Ishikawa (cell line): ENCODE results near the gene WDR81.

Experiments used
- CEBPB ChIP-seq: IDR thresholded peaks from 2 replicates; pipeline ENCODE4 v1.6.1; 2012
- CREB1 ChIP-seq: IDR thresholded peaks from 2 replicates; pipeline ENCODE4 v1.6.1; 2012; ENCODE audit warnings: low read depth
- EGR1 ChIP-seq: IDR thresholded peaks from 2 replicates; pipeline ENCODE4 v1.6.1; 2012
- EP300 ChIP-seq: IDR thresholded peaks from 2 replicates; pipeline ENCODE4 v1.6.1; 2012; ENCODE audit warnings: borderline replicate concordance
- FOXM1 ChIP-seq: IDR thresholded peaks from 2 replicates; pipeline ENCODE4 v1.6.1; 2012; ENCODE audit warnings: low read depth, borderline replicate concordance
- NFIC ChIP-seq: IDR thresholded peaks from 2 replicates; pipeline ENCODE4 v1.6.1; 2012
- RAD21 ChIP-seq: IDR thresholded peaks from 2 replicates; pipeline ENCODE4 v1.6.1; 2012; ENCODE audit warnings: low read depth
- TAF1 ChIP-seq: IDR thresholded peaks from 2 replicates; pipeline ENCODE4 v1.6.1; 2012; ENCODE audit warnings: low read depth, mild to moderate bottlenecking
- TEAD4 ChIP-seq: IDR thresholded peaks from 2 replicates; pipeline ENCODE4 v1.6.1; 2012
- YY1 ChIP-seq: IDR thresholded peaks from 2 replicates; pipeline ENCODE4 v1.6.1; 2012; ENCODE audit warnings: low read depth
- ZBTB7A ChIP-seq: IDR thresholded peaks from 2 replicates; pipeline ENCODE4 v1.6.1; 2012; ENCODE audit warnings: low read depth
- TF ChIP-seq, protein P1 (sequence below): IDR thresholded peaks from 2 replicates; pipeline ENCODE4 v1.6.1; 2012
- TF ChIP-seq, protein P2 (sequence below): IDR thresholded peaks from 2 replicates; pipeline ENCODE4 v1.6.1; 2012; ENCODE audit warnings: low read depth, mild to moderate bottlenecking
- TF ChIP-seq, protein P3 (sequence below): IDR thresholded peaks from 2 replicates; pipeline ENCODE4 v1.6.1; 2012

DNA sequence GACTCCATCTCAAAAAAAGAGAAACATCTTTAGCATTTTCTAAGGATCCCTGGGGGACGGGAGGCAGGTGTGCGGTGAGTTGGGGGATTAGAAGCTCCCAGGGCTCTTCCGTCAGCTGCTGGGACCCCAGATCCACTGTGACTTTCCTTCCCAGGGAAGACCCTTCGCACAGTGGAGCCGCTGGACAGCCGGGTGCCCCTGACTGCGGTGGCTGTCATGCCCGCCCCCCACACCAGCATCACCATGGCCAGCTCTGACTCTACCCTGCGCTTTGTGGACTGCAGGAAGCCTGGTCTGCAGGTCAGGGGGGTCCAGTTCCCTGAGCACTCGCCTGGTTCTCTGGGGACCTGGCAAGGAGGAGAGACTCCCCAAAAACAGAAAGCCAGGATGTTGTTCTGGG is 10.9 kb downstream of the WDR81 start:
- TF ChIP-seq ZBTB7A (no peak), CEBPB (no peak), NFIC (no peak), RAD21 (no peak), EP300 (no peak), FOXM1 (no peak), CREB1 (no peak), TEAD4 (no peak), EGR1 (no peak), TAF1 (no peak), YY1 (no peak)
- TF ChIP-seq, protein P1, sequence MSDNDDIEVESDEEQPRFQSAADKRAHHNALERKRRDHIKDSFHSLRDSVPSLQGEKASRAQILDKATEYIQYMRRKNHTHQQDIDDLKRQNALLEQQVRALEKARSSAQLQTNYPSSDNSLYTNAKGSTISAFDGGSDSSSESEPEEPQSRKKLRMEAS: no peak
- TF ChIP-seq, protein P2, sequence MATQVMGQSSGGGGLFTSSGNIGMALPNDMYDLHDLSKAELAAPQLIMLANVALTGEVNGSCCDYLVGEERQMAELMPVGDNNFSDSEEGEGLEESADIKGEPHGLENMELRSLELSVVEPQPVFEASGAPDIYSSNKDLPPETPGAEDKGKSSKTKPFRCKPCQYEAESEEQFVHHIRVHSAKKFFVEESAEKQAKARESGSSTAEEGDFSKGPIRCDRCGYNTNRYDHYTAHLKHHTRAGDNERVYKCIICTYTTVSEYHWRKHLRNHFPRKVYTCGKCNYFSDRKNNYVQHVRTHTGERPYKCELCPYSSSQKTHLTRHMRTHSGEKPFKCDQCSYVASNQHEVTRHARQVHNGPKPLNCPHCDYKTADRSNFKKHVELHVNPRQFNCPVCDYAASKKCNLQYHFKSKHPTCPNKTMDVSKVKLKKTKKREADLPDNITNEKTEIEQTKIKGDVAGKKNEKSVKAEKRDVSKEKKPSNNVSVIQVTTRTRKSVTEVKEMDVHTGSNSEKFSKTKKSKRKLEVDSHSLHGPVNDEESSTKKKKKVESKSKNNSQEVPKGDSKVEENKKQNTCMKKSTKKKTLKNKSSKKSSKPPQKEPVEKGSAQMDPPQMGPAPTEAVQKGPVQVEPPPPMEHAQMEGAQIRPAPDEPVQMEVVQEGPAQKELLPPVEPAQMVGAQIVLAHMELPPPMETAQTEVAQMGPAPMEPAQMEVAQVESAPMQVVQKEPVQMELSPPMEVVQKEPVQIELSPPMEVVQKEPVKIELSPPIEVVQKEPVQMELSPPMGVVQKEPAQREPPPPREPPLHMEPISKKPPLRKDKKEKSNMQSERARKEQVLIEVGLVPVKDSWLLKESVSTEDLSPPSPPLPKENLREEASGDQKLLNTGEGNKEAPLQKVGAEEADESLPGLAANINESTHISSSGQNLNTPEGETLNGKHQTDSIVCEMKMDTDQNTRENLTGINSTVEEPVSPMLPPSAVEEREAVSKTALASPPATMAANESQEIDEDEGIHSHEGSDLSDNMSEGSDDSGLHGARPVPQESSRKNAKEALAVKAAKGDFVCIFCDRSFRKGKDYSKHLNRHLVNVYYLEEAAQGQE: no peak
- TF ChIP-seq, protein P3, sequence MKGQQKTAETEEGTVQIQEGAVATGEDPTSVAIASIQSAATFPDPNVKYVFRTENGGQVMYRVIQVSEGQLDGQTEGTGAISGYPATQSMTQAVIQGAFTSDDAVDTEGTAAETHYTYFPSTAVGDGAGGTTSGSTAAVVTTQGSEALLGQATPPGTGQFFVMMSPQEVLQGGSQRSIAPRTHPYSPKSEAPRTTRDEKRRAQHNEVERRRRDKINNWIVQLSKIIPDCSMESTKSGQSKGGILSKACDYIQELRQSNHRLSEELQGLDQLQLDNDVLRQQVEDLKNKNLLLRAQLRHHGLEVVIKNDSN: no peak
